Measurements from ENCODE around the gene ANP32A.

DNA sequence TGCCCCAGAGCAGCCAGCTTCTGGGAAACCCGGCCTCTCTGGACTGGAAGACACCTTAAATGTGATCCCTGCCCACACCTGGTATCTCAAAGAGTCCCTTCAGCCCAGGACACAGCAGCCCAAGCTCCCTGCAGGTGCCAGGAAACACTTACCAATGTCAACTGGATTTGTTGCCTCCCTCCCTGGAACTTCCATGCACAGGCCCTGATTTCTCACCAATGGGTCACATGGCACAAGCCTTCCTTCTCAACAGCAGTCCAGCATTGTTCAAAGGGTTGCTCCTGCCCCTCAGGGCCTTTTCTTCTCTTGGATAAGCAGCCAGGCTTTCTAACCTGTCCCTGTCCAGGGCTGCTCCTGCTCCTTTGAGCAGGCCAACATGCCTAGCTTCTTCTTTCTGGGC, 31.6 kb downstream of the ANP32A start:
- TF ChIP-seq POLR2A (IDR thresholded peaks at IDR 0.05): no peak
- TF ChIP-seq, protein P1, sequence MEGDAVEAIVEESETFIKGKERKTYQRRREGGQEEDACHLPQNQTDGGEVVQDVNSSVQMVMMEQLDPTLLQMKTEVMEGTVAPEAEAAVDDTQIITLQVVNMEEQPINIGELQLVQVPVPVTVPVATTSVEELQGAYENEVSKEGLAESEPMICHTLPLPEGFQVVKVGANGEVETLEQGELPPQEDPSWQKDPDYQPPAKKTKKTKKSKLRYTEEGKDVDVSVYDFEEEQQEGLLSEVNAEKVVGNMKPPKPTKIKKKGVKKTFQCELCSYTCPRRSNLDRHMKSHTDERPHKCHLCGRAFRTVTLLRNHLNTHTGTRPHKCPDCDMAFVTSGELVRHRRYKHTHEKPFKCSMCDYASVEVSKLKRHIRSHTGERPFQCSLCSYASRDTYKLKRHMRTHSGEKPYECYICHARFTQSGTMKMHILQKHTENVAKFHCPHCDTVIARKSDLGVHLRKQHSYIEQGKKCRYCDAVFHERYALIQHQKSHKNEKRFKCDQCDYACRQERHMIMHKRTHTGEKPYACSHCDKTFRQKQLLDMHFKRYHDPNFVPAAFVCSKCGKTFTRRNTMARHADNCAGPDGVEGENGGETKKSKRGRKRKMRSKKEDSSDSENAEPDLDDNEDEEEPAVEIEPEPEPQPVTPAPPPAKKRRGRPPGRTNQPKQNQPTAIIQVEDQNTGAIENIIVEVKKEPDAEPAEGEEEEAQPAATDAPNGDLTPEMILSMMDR (IDR thresholded peaks at IDR 0.05 in 4 of 5, conservative IDR thresholded peaks at IDR 0.05 in 1 of 5): no peak
